Measurements from ENCODE around the gene CUBN. TPM values are rescaled to one million over a fixed set of nuclear protein-coding genes. Genes with fewer than 3 reads are reported as not detected.

The CUBN gene
- total and polyA plus RNA-seq, 8 donors: under 0.01 to 16.3 (median 1.2) TPM

GRCh38 chr10:16930540-16930939 is 199.1 kb downstream of the CUBN start:
- intact Hi-C loops (cut with DNase I; ENCODE audit: low total_unique reads): no loop called here
- TF ChIP-seq POLR2A (IDR thresholded peaks at IDR 0.05): no peak
- no peak for TF ChIP-seq EP300 (IDR thresholded peaks at IDR 0.05)
- TF ChIP-seq POLR2AphosphoS5 (IDR thresholded peaks at IDR 0.05): no peak
- no peak for TF ChIP-seq CTCF (IDR thresholded peaks at IDR 0.05)
- no peak overlapping the region for H3K4me3 ChIP-seq
- H3K27me3 ChIP-seq: no peaks in the 10 kb centered on the region
- no peaks in the 10 kb centered on the region for H3K9me3 ChIP-seq
- no peaks in the 10 kb centered on the region for H3K4me1 ChIP-seq
- WGBS, 5 donors: 86 to 94% (median 90%) methylated on average over 2 of the region's 2 CpGs
- H3K27ac ChIP-seq: no peak overlapping the region
- no peaks in the 10 kb centered on the region for H3K36me3 ChIP-seq
- no peak for DNase-seq

GRCh38 chr10:16929069-16929468 is 200.5 kb downstream of the CUBN start:
- no peak overlapping the region for H3K4me3 ChIP-seq
- no peaks in the 10 kb centered on the region for H3K4me1 ChIP-seq
- H3K27me3 ChIP-seq: no peaks in the 10 kb centered on the region
- H3K36me3 ChIP-seq: no peaks in the 10 kb centered on the region
- H3K9me3 ChIP-seq: no peaks in the 10 kb centered on the region
- TF ChIP-seq CTCF (IDR thresholded peaks at IDR 0.05) (no peak), POLR2A (IDR thresholded peaks at IDR 0.05) (no peak), POLR2AphosphoS5 (IDR thresholded peaks at IDR 0.05) (no peak), EP300 (IDR thresholded peaks at IDR 0.05) (no peak)
- intact Hi-C loops (cut with DNase I; ENCODE audit: low total_unique reads): no loop called here
- 47 to 59% (median 52%) methylated on average over 4 of the region's 4 CpGs for WGBS, 5 donors
- DNase-seq: no peak
- no peak overlapping the region for H3K27ac ChIP-seq

- intact Hi-C loops (cut with DNase I; ENCODE audit: low total_unique reads): no loop called here
- Histone ChIP-seq H3K4me3 (no peak overlapping the region), H3K27ac (no peak overlapping the region), H3K9me3 (no peaks in the 10 kb centered on the region), H3K4me1 (no peaks in the 10 kb centered on the region), H3K27me3 (no peaks in the 10 kb centered on the region), H3K36me3 (no peaks in the 10 kb centered on the region)
- TF ChIP-seq EP300 (IDR thresholded peaks at IDR 0.05) (no peak), POLR2A (IDR thresholded peaks at IDR 0.05) (no peak), POLR2AphosphoS5 (IDR thresholded peaks at IDR 0.05) (no peak), CTCF (IDR thresholded peaks at IDR 0.05) (no peak)
- 70 to 94% (median 79%) methylated on average over 4 of the region's 4 CpGs for WGBS, 5 donors
- DNase-seq: no peak
These were observed 202.1 kb downstream of the CUBN start for GRCh38 chr10:16927546-16927945.

- Histone ChIP-seq H3K4me3 (no peak overlapping the region), H3K9me3 (no peaks in the 10 kb centered on the region), H3K36me3 (no peaks in the 10 kb centered on the region), H3K4me1 (no peaks in the 10 kb centered on the region), H3K27me3 (no peaks in the 10 kb centered on the region), H3K27ac (no peak overlapping the region)
- no peak for DNase-seq
- intact Hi-C loops (cut with DNase I; ENCODE audit: low total_unique reads): no loop called here
- 83 to 91% (median 89%) methylated on average over 3 of the region's 3 CpGs for WGBS, 5 donors
- TF ChIP-seq POLR2A (IDR thresholded peaks at IDR 0.05) (no peak), EP300 (IDR thresholded peaks at IDR 0.05) (no peak), POLR2AphosphoS5 (IDR thresholded peaks at IDR 0.05) (no peak)
These were observed 205.9 kb downstream of the CUBN start for GRCh38 chr10:16923726-16924125.

- H3K4me3 ChIP-seq: no peak overlapping the region
- no peak for TF ChIP-seq POLR2A (IDR thresholded peaks at IDR 0.05)
- no peak for TF ChIP-seq CTCF (IDR thresholded peaks at IDR 0.05)
- no peak for TF ChIP-seq POLR2AphosphoS5 (IDR thresholded peaks at IDR 0.05)
- no peak for TF ChIP-seq EP300 (IDR thresholded peaks at IDR 0.05)
- no peak overlapping the region for H3K27ac ChIP-seq
- DNase-seq: no peak
- intact Hi-C loops (cut with DNase I; ENCODE audit: low total_unique reads): no loop called here
- no peaks in the 10 kb centered on the region for H3K36me3 ChIP-seq
- H3K4me1 ChIP-seq: no peaks in the 10 kb centered on the region
- H3K27me3 ChIP-seq: no peaks in the 10 kb centered on the region
- WGBS, 5 donors: 36 to 76% (median 48%) methylated on average over 2 of the region's 2 CpGs
- no peaks in the 10 kb centered on the region for H3K9me3 ChIP-seq
These were observed 206.3 kb downstream of the CUBN start for GRCh38 chr10:16923309-16923708.
